ENCODE results near the gene NAGPA.
"Not testable (repeated sequence)": the region's sequence is repeated elsewhere in the genome, so short reads cannot be mapped to it uniquely, and the experiment has no call there.

The NAGPA gene

DNA sequence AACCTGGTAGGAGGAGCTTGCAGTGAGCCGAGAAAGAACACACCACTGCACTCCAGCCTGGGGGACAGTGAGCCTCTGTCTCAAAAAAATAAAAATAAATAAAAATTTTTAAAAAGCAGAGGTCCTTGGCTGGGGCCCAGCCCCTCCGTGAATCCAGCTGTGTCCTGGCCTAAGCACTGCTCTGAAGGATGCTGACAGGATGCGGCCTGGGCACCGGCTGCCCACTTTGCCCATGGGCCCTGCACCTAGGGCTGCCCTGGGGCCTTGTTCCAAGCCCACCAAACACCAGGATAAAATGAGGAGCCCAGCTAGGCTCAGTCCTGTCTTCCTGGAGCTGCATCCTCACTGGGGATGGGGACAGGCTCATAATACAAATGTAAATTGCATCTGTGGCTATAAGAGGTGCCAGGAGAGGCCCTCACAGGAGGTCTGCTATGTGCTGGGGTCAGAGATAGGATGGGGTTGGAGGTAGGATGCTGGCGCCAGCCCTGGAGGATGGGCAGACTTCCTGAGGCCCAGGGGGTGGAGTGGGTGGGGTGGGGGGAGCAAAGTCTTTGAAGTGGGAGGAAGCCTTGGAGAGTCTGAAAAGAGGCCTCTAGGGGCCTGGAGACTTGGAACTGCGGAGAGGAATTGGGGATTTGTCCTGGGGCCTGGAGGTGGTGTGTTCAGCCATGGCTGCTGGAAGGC is 25.8 kb upstream of the NAGPA start:
- no peak for DNase-seq

DNA sequence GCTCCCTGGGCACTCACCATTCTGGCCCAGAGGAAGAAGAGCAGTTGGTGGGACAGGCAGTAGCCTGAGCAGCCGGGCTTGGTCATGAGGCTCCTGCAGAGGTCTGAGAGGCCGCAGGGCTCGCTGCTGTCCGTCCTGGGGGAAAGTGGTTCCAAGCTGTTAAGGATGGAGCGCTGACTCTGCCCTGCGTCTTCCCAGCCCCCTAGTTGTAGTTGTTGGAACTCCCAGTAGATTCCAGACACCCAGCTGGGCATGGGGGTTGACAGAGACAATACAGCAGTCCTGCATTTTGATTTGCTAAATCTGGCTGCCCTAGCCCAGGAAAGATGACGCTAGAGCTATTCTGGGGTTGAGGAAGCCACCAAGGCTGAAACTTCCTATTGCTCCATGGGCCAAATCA is 24.7 kb upstream of the NAGPA start:
- no peak for DNase-seq

DNA sequence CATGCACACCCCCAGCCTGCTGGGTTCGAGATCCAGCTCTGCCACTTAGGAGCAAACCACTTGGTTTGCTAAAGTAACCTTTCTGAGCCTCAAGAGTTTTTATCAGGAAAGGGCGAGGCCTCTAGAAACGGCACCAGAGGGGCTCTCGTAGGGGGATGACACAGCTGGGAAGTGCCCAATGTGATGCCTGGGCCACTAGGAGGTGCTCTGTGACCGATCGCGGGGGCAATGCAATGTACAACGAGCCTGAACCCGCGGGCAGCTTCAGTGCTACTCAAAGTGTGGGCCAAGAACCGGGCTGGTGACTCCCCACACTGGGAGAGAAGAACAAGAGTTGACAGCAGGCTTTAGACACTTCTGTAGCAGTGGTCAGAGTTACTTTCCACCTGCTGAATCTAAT is 22.6 kb upstream of the NAGPA start:
- no peak for DNase-seq

DNA sequence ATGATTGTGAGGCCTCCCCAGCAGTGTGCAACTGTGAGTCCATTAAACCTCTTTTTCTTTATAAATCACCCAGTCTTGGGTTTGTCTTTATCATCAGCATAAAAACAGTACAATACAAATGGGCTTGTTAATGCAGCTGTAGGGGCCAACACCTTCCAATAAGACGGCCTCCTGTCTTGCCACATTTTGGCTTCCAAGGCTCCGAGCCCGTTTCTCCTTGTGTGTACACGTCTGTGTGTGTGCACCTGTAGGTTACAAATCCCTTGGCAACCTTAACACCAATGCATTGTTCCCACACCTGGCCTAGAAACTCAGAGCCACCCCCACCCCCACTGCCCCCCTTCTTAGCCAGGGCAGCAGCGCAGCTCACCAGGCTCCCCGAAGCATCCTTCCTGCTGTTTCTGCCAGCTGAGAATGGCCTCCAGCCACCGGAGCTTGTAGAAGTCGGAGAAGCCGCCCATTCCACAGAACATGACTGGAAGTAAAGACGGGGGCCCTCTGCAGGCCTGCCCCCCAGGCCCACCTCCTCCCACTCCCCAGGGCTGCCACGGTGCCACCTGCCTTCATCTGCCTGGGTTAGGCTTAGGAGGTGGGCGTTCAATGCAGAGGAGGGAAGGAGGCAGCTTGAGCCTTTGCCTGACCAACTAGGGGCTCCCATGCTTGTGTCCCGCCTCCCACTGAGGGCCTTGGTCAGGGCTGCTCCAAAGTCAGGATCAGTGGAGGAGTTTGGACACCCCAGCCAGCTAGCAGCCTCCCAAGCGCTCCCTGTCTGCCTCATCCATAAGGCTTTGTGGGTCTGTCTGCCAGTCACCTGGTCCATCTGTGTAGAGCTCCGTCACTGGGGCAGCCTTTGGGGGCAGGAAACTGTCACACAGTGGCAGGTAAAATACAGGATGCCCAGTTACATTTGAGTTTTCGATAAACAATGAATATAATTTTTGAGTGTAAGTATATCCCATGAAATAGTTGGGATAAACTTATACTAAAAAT is 21.4 kb upstream of the NAGPA start:
- no peak for DNase-seq

DNA sequence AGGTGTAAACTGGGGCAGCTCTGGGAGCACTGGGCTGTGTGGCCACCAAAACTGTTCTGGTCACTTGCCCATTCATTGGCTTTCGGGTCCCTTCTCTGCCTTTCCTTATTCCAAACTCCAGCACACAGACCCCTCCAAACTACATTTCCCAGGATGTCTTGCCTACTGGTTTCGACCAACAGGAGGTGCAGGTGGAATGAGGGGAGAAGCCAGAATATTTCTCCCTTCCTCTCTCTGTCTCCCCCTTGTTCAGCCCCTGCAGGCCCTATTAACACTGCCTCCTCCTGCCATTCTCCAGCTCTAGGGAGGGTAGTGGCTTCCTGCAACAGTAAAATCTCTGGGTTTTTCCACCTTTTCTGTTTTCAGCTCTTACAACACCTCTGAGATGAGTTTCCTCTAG is 13.2 kb upstream of the NAGPA start:
- DNase-seq: no peak

DNA sequence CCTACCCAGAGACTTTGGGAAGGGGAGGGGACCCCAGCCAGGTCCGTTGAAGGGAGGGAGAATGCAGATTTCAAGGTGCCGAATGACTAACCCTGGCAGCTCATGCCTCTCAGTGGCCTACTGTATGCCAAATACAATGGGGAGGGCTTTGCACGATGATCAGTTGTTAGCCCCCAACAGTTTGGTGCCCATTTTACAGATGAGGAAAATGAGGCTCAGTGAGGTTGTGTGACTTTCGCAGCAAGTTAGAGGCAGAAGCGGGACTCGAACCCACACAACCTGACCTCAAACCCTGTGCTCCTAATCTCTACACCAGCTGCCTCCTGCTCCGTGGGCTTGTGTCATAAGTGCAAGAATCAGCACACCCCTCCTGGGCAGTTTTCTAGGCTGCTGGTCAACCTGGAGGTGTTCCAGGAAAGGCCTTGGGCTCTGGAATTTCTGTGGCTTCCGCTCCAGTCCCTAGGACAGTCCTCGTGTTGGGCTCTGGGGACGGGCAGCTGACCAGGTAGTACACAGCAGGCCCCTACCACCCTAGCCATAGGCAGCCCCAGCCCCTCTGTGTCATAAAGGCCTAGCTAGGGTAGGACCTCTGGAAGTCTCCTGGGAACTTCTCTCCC is 11.9 kb upstream of the NAGPA start:
- DNase-seq: no peak

DNA sequence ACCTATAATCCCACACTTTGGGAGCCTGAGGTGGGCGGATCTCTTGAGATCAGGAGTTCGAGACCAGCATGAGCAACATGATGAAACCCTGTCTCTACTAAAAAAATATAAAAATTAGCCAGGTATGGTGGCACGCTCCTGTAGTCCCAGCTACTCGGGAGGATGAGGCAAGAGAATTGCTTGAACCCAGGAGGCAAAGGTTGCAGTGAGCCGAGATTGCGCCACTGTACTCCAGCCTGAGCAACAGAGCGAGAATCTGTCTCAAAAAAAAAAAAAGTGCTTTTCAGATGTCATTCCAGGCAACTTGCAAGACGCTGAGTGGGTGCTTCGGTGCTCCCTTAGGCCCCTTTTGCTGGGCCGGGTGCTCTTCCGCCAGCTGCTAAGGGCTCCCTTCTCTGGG is 10.8 kb upstream of the NAGPA start:
- DNase-seq: not testable (repeated sequence)

DNA sequence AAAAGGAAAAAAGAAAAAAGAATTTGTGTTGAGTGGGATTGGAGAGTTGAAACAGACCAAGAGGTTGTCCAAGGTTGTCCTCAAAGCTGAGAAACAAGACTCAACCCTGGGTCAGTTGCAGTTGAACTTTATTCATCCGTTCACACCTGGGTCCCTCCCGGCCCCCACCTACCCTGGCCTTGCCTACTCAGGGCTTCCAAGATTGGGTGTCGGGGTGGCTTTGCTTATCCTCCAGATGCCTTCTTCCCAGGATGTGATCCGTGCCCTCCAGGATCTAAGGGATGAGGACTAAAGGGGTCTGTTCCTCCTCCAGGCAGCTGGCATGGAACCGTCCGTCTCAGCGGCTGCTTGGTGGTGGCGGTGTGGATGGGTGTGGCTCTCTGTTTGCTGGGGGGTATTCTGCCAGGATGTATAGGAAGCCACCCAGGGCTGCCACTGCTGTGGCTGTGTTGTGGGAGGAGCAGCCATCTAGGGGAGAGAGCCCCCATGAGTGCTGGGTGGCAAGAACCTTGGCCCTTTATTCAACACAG is 10.3 kb upstream of the NAGPA start:
- no peak for DNase-seq

DNA sequence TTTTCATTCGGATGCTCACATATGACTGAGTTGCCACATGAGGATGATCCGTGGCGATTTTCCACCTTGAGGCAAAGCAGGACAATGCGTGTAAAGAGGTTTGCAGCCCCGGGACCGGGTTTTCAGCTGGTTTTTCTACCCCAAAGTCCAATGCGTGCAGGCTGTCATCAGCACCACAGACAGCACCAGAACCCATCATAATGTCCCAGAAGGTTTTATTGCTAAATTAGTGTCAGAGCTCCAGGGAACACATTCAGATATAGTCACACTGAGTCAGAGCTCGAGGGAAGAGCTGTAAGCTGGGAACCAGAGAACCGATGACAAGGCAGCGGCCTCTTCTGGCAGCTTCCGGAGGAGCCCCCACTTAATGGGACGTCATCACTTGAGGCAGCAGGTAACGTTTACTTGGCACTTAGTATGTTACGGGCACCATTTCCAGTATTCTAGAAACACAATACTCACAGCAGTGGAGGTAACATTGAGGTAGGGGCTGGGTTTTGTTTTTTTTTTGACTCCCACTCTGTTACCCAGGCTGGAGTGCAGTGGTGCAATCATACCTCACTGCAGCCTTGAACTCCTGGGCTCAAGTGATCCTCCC is 8.9 kb upstream of the NAGPA start:
- DNase-seq: no peak

DNA sequence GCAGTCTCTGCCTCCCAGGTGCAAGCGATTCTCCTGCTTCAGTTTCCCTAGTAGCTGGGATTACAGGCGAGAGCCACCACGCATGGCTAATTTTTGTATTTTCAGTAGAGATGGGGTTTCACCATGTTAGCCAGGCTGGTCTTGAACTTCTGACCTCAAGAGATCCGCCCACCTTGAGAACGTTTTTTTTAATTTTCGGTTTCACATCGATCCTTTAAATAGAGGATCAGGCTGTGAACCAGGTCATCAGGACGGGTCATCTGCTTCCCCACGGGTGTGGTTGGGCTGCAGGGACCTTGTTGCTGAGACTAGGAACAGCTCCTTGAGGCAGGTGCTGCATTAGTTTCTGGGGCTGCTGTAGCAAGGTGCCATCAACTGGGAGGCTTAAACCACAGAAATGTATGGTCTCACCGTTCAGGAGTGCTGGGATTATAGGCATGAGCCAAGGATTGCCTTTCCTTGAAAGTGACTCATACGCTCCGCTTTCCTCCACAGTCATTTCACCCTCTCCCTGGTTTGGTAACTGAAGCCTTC is 7.9 kb upstream of the NAGPA start:
- DNase-seq: no peak

DNA sequence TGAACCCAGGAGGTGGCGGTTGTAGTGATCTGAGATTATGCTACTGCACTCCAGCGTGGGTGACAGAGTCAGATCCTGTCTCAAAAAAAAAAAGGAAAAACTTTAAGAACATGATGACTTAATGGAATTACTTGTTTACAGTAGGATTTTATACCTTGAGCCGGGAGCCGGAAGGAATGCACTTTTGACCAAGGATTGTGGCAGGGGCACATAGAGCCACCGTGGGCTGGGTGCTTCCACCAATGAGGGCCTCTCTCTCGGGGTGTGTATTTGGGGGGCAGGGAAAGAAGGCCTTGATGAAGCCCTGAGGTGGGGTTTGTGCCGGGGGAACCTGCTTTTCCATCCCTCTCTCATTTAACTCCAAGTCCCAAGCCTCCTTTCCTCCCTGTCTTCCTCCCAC is 6.7 kb upstream of the NAGPA start:
- no peak for DNase-seq

DNA sequence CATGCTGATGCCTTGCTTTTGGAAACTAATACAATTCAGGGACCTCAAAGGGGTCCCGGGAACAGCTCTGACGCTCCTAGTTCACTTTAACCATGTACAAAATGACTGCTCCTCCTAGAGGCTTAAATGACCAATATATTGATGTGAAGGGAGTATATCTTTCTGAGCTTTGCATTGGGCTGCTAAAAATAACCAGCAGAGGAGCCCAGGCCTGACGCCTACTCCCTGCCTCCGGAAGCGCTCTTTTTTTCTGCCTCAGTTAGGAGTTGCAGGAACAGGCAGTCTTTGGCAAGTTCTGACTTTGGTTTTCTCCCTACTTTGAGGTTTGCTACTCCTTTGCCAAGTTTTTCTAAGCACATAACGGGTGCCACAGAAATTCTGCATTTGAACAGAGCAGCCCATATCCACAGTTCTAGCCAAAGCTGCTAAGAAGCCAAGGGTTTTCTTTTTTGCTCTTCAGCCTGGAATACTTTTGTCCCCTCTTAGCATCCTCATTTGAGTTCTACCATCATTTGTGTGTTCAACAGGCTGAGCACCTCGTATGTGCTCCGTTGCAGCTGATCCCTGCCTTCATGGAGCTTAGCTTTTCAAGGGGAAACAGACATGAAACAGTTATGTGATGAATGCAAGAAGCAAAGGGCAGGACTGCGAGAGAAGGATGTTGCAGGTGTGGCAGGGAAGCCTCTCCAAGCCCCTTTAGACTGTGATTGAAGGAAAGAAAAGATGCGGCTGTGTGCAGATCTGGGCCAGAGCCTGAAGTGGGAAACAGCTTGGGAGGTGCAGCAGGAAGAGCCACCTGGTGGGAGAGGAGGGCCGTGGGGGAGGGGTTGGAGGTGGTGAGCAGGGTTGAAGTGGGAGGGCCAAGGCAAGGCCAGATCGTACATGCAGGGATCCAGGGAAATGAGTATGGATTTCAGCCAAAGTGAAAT is 2.8 kb upstream of the NAGPA start:
- no peak for DNase-seq

DNA sequence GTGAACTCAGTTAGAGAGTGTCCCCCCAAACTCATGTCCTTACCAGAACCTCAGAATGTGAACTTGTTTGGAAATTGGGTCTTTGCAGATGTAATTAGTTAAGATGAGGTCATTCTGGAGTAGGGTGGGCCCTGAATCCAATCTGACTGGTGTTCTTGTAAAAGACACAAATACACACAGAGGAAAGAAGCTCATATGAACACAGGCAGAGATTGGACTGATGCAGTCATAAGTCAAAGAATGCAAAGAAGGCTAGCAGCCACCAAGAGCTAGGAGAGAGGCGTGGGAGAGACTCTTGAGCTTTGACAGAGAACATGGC is 2.1 kb upstream of the NAGPA start:
- no peak for DNase-seq

DNA sequence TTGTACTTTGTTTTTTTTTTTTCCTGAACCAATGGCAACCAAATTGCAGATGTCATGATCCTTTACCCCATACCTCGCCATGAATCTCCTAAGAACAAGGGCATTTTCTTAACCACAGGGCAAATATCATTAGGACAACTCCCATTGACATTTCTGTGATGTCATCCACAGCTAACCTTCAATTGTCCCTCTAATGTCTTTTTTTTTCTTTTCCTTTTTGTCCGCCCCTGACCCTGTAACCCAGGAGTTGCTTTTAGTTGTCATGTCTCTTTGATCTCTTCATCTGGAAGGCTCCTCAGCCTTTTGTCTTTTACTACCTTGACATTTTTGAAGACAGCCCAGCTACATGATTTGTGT is 410 bp upstream of the NAGPA start:
- DNase-seq: no peak

DNA sequence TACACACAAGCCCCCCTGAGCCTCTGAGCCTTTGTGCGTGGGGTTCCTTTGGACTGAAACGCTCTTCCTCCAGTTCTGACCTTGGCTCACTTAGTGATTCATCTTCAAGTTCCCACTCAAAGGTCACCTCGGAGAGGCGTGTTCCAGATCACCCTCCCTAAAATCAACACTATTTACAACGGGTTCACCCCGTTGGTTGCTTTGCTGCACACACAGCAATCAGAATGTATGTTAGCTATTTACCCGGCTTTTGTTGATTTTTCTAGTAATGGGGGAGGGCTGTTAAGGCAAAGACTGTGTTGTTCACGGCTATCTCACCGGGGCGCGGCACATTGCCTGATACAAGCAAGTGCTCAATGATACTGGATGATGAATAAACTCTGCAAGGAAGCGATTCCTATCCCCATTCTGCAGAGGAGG is 977 bp downstream of the NAGPA start:
- no peak for DNase-seq

DNA sequence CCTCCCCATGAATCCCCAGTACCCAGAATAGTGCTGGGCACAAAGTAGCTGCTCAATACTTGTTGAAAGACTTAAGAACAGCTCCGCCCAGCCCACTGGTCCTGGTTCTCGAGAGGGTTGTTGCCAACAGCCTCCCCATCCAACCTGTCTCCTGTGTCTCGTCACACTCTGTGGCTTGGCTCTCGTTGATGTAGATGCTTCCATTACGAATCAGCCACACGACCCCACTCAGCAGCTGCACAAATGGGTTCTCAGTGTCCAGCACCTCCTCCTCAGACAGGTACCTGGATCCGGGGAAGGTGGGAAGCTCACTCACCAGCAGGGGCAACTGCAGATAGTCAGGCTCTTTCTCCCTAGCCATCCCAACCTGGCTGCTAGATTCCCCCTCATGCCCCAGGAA is 2.1 kb downstream of the NAGPA start:
- no peak for DNase-seq

DNA sequence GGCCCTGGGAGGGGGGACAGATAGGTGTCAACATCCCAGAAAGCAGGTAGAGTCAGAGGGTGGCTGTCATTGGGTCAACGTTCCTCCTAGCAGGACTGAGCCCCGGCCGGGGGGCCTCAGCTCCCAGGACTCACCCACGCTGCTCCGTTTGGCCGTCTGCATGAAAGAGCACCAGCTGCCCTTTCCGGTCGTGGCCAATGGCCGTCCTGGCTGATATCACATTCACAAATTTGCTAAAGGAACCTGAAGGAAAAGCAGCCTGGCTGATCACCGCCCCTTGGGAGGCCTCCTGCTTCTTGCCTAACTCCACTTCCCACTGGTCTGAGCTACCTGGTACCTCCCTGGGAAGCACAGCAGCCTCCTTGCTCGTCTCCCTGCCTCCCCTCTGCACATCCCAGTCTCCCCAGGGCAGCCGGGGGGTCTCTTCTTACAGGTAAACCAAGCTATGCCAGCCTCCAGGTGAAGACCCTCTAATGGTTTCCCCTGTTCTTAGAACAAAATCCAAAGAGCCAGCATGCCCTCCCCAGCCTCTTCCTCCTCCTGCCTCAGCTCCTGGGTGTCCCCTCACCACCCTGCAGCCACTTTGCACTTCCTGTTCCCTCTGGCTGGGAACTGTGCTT is 3.4 kb downstream of the NAGPA start:
- DNase-seq: no peak

DNA sequence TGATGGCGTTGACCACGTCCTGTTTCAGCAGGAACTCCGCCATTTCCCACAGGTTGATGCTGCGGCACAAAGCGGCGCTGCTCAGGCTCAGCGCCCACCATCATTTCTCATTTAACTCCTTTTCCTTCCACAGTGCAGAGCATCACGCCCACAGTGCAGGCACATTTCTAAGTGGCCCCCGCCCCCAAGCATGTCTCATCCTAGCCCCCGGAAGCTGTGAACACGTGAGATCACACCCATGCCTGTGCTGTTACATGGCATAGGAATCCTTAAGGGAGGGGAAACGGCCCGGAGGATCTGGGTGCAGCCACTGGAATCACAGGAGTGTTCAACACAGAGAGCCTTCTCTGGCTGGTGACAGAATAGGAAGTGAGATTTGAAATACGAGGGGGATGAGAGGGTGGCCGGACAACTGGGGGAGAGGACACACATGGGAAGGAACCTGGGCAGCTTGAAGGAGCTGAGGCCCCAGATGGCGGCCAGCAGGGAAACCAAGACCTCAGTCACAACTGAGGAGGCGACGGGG is 4.7 kb downstream of the NAGPA start:
- no peak for DNase-seq

DNA sequence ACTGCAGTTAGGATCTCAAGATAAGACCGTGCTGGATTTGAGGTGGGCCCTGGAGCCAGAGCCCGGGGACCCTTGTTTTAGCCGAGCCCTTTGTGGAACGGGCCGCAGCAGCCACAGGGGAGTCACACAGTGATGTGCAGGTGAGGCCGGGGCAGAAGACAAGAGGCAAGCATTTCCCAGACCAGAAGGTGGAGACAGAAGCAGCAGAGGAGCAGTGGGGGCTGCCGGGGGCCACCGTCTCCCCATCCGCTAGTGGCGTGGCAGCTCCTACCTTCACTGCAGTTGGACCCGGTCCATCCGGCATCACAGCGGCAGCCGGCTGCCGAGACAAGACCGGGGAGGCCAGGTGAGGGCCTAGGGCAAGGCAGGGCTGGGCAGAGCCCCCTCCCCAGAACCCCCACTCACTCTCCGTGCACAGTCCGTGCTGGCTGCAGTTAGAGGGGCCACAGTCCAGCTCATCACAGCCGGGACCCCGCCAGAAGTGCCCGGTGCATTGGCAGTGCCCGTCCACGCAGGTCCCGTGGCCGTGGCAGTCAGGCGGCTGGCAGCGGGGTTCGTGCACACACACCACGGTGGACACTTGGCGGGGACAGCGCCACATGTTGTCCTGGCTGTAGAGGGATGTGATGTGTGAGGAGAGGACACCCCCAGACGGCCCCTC is 6.0 kb downstream of the NAGPA start:
- DNase-seq: no peak

DNA sequence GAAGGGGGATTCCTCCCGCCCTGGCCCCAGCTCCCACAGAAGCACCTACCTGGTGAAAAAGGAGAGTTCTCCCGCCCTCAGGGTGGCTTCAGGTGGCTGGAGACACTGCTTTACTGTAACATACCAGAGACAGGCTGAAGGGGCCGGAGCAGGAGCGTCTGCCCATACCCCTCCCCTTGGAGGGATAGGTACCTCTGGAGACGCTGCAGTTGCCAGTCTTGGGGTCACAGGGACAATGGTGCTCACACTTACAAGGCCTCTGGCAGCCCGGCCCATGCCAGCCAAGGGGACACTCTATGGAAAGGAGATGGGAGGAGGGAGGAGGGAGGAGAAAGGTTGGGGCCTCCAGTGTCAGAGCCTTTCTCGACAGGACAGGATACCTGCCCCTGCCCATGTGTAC is 6.6 kb downstream of the NAGPA start:
- DNase-seq: no peak

DNA sequence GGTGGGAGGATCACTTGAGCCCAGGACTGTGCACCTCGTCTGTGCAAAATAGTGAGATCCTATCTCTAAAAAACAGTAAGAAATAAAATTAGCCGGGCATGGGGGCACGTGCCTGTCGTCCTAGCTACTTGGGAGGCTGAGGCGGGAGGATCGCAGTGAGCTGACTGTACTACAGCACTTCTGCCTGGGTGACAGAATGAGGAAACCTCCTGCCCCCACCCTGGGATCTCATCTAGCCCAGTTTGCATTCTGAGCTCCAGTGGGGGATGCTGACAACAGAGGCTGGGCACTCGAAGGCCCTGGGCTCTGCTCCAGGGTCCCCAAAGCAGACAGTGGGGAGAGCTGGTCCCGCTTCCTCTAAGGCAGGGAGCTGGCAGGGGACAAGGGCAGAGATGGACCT is 7.1 kb downstream of the NAGPA start:
- no peak for DNase-seq
